ENCODE results near the gene CENPK. TPM values are rescaled to one million over a fixed set of nuclear protein-coding genes. Genes with fewer than 3 reads are reported as not detected.
"Not testable (repeated sequence)": the region's sequence is repeated elsewhere in the genome, so short reads cannot be mapped to it uniquely, and the experiment has no call there.

Gene CENPK
- total RNA-seq, result 2.0 TPM
- long read RNA-seq, result 0 reads

- peak; percentile 97 for DNase-seq (ENCODE audit: missing footprints)
- ATAC-seq, result peak; percentile 99
- intact Hi-C loops (cut with DNase I), result no loop called here
Measured at GRCh38 chr5:65562731-65563701, at the start of gene CENPK, which contains the start of gene PPWD1. Gene CENPK, minus strand, starts transcription at chr5:65563168. Its CDS starts 8,261 bp downstream, at chr5:65554907. Gene PPWD1, plus strand, starts transcription at chr5:65563296. Its CDS starts 15 bp downstream, at chr5:65563311.

- intact Hi-C loops (cut with DNase I), result no loop called here
- no peak for DNase-seq (ENCODE audit: missing footprints)
- ATAC-seq, result no peak
Measured at GRCh38 chr5:65612298-65612907, 49.4 kb upstream of the CENPK start.

GRCh38 chr5:65611524-65611923, 48.6 kb upstream of the CENPK start:
- DNase-seq (ENCODE audit: missing footprints), result no peak
- intact Hi-C loops (cut with DNase I), result no loop called here
- ATAC-seq, result no peak

- intact Hi-C loops (cut with DNase I); DNase-seq (ENCODE audit: missing footprints); ATAC-seq: not testable (repeated sequence)
Measured at GRCh38 chr5:65601761-65602160, 38.8 kb upstream of the CENPK start.

GRCh38 chr5:65588694-65589093, 25.7 kb upstream of the CENPK start:
- intact Hi-C loops (cut with DNase I), result no loop called here
- ATAC-seq, result no peak
- no peak for DNase-seq (ENCODE audit: missing footprints)

- ATAC-seq (no peak), DNase-seq (ENCODE audit: missing footprints) (no peak)
- intact Hi-C loops (cut with DNase I), result no loop called here
Measured at GRCh38 chr5:65577141-65577540, 14.2 kb upstream of the CENPK start.

GRCh38 chr5:65570598-65571226, 7.7 kb upstream of the CENPK start:
- ATAC-seq, result no peak
- intact Hi-C loops (cut with DNase I), result no loop called here
- no peak for DNase-seq (ENCODE audit: missing footprints)

- no peak for DNase-seq (ENCODE audit: missing footprints)
- intact Hi-C loops (cut with DNase I), result no loop called here
Measured at GRCh38 chr5:65566505-65566904, 3.5 kb upstream of the CENPK start.

GRCh38 chr5:65563777-65564176, 809 bp upstream of the CENPK start:
- ATAC-seq, result no peak
- intact Hi-C loops (cut with DNase I), result no loop called here

More at GRCh38 chr5:65566505-65566904, 3.5 kb upstream of the CENPK start:
- no peak for ATAC-seq

GRCh38 chr5:65556718-65557117, 6.2 kb downstream of the CENPK start:
- DNase-seq (ENCODE audit: missing footprints) (no peak), ATAC-seq (no peak)
- intact Hi-C loops (cut with DNase I), result no loop called here

More at GRCh38 chr5:65563777-65564176, 809 bp upstream of the CENPK start:
- no peak for DNase-seq (ENCODE audit: missing footprints)

- ATAC-seq (no peak), DNase-seq (ENCODE audit: missing footprints) (no peak)
- intact Hi-C loops (cut with DNase I), result no loop called here
Measured at GRCh38 chr5:65556181-65556580, 6.8 kb downstream of the CENPK start.

- DNase-seq (ENCODE audit: missing footprints), result no peak
- ATAC-seq, result no peak
- intact Hi-C loops (cut with DNase I), result no loop called here
Measured at GRCh38 chr5:65555287-65555686, 7.7 kb downstream of the CENPK start.

GRCh38 chr5:65553941-65554340, 9.0 kb downstream of the CENPK start:
- intact Hi-C loops (cut with DNase I), result no loop called here
- DNase-seq (ENCODE audit: missing footprints) (no peak), ATAC-seq (no peak)

- intact Hi-C loops (cut with DNase I), result no loop called here
- ATAC-seq (no peak), DNase-seq (ENCODE audit: missing footprints) (no peak)
Measured at GRCh38 chr5:65548281-65548680, 14.7 kb downstream of the CENPK start.

GRCh38 chr5:65546141-65546540, 16.8 kb downstream of the CENPK start:
- ATAC-seq (no peak), DNase-seq (ENCODE audit: missing footprints) (no peak)
- intact Hi-C loops (cut with DNase I), result no loop called here

GRCh38 chr5:65544473-65544872, 18.5 kb downstream of the CENPK start:
- intact Hi-C loops (cut with DNase I), result no loop called here
- ATAC-seq (no peak), DNase-seq (ENCODE audit: missing footprints) (no peak)

- ATAC-seq, result no peak
- intact Hi-C loops (cut with DNase I), result no loop called here
Measured at GRCh38 chr5:65539827-65540226, 23.1 kb downstream of the CENPK start.

GRCh38 chr5:65535529-65535987, 27.4 kb downstream of the CENPK start:
- intact Hi-C loops (cut with DNase I), result no loop called here
- no peak for ATAC-seq
- no peak for DNase-seq (ENCODE audit: missing footprints)

More at GRCh38 chr5:65539827-65540226, 23.1 kb downstream of the CENPK start:
- DNase-seq (ENCODE audit: missing footprints), result no peak

- ATAC-seq (no peak), DNase-seq (ENCODE audit: missing footprints) (no peak)
- intact Hi-C loops (cut with DNase I), result no loop called here
Measured at GRCh38 chr5:65530904-65531303, 32.1 kb downstream of the CENPK start.
